NOMO-1 (cell line): Measurements from ENCODE around the gene N4BP2.
A peak's percentile ranks its signal among the peaks of the same experiment; 100 is the strongest.

Source experiments
- DNase-seq, 2 experiments: peaks; one replicate each; lab custom pipeline; 2025; ENCODE audit not compliant: unreplicated experiment in 2 of 2; lab: John Stamatoyannopoulos, UW

N4BP2 gene

GRCh38 chr4:40190465-40190864 lies 133.8 kb downstream of the N4BP2 start:
- no peak for DNase-seq

GRCh38 chr4:40190880-40191815 lies 134.5 kb downstream of the N4BP2 start:
- DNase-seq, result peak; percentile 13 to 56

- no peak for DNase-seq
Measured at GRCh38 chr4:40192114-40193015, 135.7 kb downstream of the N4BP2 start.

GRCh38 chr4:40193016-40193571 lies 136.4 kb downstream of the N4BP2 start:
- DNase-seq, result no peak

- no peak for DNase-seq
Measured at GRCh38 chr4:40193578-40193977, 136.9 kb downstream of the N4BP2 start.

GRCh38 chr4:40194602-40195161 lies 138.0 kb downstream of the N4BP2 start:
- no peak for DNase-seq

- DNase-seq, result no peak
Measured at GRCh38 chr4:40195182-40196177, 138.8 kb downstream of the N4BP2 start.

- DNase-seq, result no peak
Measured at GRCh38 chr4:40196272-40196671, 139.6 kb downstream of the N4BP2 start.

- no peak for DNase-seq
Measured at GRCh38 chr4:40196724-40197281, 140.2 kb downstream of the N4BP2 start, which contains the start of gene RHOH. RHOH (plus strand) TSS chr4:40197031; CDS start chr4:40243387, 46,356 bp downstream.

- DNase-seq, result no peak
Measured at GRCh38 chr4:40197879-40198689, 141.4 kb downstream of the N4BP2 start.

- DNase-seq, result no peak
Measured at GRCh38 chr4:40199179-40199670, 142.6 kb downstream of the N4BP2 start.

GRCh38 chr4:40199999-40200874 lies 143.6 kb downstream of the N4BP2 start:
- DNase-seq, result peak in 1 of 2 experiments; percentile 38

- peak; percentile 45 to 81 for DNase-seq
Measured at GRCh38 chr4:40200875-40201801, 144.5 kb downstream of the N4BP2 start.

GRCh38 chr4:40201898-40202297 lies 145.2 kb downstream of the N4BP2 start:
- DNase-seq, result no peak

- DNase-seq, result no peak
Measured at GRCh38 chr4:40202474-40202873, 145.8 kb downstream of the N4BP2 start.
